Measurements from ENCODE around the gene PRKD1. TPM values are rescaled to one million over a fixed set of nuclear protein-coding genes. Genes with fewer than 3 reads are reported as not detected.

The PRKD1 gene
- total and polyA plus RNA-seq, 10 of the 15 experiments (the other 5 are each of a cell fraction or from before 2014, with no cell fraction given): 0.02 to 0.56 TPM; not detected in 8

GRCh38 chr14:29649170-29649569, 278.5 kb downstream of the PRKD1 start:
- Histone ChIP-seq H3K9ac (ENCODE audit: control insufficient read depth, insufficient read depth, low read length) (no peak overlapping the region), H3K79me2 (ENCODE audit: control insufficient read depth, insufficient read depth, low read length) (no peaks in the 10 kb centered on the region), H3K36me3 (ENCODE audit: control insufficient read depth in 2 of 2, insufficient read depth in 2 of 2, low read length in 1 of 2) (no peaks in the 10 kb centered on the region), H3K4me1 (ENCODE audit: control insufficient read depth, insufficient read depth, low read length) (no peaks in the 10 kb centered on the region), H3K27me3 (replicated peaks in 1 of 2; ENCODE audit: control insufficient read depth in 2 of 2, insufficient read depth in 2 of 2, low read length in 1 of 2) (no peaks in the 10 kb centered on the region), H2AFZ (ENCODE audit: control insufficient read depth, low read depth, low read length) (no peak overlapping the region), H3K9me3 (replicated peaks; ENCODE audit: control insufficient read depth, insufficient read depth, low read length) (peaks cover 3% of the 10 kb centered on the region; the same call in 1 of the 3 replicates), H3K4me3 (no peak overlapping the region), H3K4me2 (ENCODE audit: control insufficient read depth, insufficient read depth) (no peak overlapping the region), H4K20me1 (ENCODE audit: control insufficient read depth, insufficient read depth) (no peaks in the 10 kb centered on the region), H3K27ac (ENCODE audit: control insufficient read depth, insufficient read depth) (no peak overlapping the region)
- BruUV-seq (replicated peaks): no TSS peak
- no peak for DNase-seq (ENCODE audit: low read depth, low spot score)
- CTCF ChIA-PET: no interaction called here
- FAIRE-seq: no peak
- in situ Hi-C loops (cut with MboI): no loop called here
- SMC1A ChIA-PET (ENCODE audit: uncharacterized antibody, unreplicated experiment): interaction anchor here (0.6 kb wide), 1 partner anchor 10 kb away, joined by 3 read pairs; no protein-coding TSS in a partner anchor
- WGBS (ENCODE audit: insufficient coverage, insufficient replicate concordance, low lambda C conversion rate, missing lambda C conversion rate): 48% methylated on average over 3 of the region's 3 CpGs
- intact Hi-C loops (cut with micrococcal nuclease; ENCODE audit: unreplicated experiment): no loop called here
- no peak for ATAC-seq
- POLR2A ChIA-PET: no interaction called here
- RAD21 ChIA-PET (ENCODE audit: unreplicated experiment): no interaction called here
- TF ChIP-seq BMI1 (IDR thresholded peaks at IDR 0.05; ENCODE audit: borderline replicate concordance) (no peak), ZNF687 (IDR thresholded peaks at IDR 0.05) (no peak), EGR1 (IDR thresholded peaks at IDR 0.05; ENCODE audit: borderline replicate concordance in 1 of 2, low read depth in 2 of 2, low read length in 2 of 2) (no peak), BACH1 (IDR thresholded peaks at IDR 0.05; ENCODE audit: borderline replicate concordance) (no peak), IKZF1 (conservative IDR thresholded peaks at IDR 0.05) (no peak), TCF12 (IDR thresholded peaks at IDR 0.05; ENCODE audit: low read depth, low read length) (no peak), NR2C2 (IDR thresholded peaks at IDR 0.05; ENCODE audit: borderline replicate concordance, control insufficient read depth, insufficient read length, low read depth) (no peak), NRF1 (conservative IDR thresholded peaks at IDR 0.05; ENCODE audit: low read depth, low read length) (no peak), ZNF207 (IDR thresholded peaks at IDR 0.05; ENCODE audit: borderline replicate concordance) (no peak), MEF2A (IDR thresholded peaks at IDR 0.05; ENCODE audit: insufficient read depth, low read depth, low read length) (no peak), MYC (IDR thresholded peaks at IDR 0.05; ENCODE audit: insufficient read depth, insufficient read length, insufficient replicate concordance, low read length, severe bottlenecking) (no peak), MXI1 (IDR thresholded peaks at IDR 0.05; ENCODE audit: low read depth, low read length) (no peak), FOXK2 (IDR thresholded peaks at IDR 0.05) (no peak), NFYB (IDR thresholded peaks at IDR 0.05; ENCODE audit: insufficient read depth, low read depth, low read length) (no peak), YBX1 (IDR thresholded peaks at IDR 0.05) (no peak)
- TF ChIP-seq, protein P1, sequence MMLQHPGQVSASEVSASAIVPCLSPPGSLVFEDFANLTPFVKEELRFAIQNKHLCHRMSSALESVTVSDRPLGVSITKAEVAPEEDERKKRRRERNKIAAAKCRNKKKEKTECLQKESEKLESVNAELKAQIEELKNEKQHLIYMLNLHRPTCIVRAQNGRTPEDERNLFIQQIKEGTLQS (IDR thresholded peaks at IDR 0.05; ENCODE audit: borderline replicate concordance, extremely low read depth, low read depth, low read length): no peak
- TF ChIP-seq, protein P2, sequence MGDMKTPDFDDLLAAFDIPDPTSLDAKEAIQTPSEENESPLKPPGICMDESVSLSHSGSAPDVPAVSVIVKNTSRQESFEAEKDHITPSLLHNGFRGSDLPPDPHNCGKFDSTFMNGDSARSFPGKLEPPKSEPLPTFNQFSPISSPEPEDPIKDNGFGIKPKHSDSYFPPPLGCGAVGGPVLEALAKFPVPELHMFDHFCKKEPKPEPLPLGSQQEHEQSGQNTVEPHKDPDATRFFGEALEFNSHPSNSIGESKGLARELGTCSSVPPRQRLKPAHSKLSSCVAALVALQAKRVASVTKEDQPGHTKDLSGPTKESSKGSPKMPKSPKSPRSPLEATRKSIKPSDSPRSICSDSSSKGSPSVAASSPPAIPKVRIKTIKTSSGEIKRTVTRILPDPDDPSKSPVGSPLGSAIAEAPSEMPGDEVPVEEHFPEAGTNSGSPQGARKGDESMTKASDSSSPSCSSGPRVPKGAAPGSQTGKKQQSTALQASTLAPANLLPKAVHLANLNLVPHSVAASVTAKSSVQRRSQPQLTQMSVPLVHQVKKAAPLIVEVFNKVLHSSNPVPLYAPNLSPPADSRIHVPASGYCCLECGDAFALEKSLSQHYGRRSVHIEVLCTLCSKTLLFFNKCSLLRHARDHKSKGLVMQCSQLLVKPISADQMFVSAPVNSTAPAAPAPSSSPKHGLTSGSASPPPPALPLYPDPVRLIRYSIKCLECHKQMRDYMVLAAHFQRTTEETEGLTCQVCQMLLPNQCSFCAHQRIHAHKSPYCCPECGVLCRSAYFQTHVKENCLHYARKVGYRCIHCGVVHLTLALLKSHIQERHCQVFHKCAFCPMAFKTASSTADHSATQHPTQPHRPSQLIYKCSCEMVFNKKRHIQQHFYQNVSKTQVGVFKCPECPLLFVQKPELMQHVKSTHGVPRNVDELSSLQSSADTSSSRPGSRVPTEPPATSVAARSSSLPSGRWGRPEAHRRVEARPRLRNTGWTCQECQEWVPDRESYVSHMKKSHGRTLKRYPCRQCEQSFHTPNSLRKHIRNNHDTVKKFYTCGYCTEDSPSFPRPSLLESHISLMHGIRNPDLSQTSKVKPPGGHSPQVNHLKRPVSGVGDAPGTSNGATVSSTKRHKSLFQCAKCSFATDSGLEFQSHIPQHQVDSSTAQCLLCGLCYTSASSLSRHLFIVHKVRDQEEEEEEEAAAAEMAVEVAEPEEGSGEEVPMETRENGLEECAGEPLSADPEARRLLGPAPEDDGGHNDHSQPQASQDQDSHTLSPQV (IDR thresholded peaks at IDR 0.05): no peak
